GM10266 (cell line): ENCODE results near the gene FDXACB1.

Experiments used
- DNase-seq: peaks from one replicate; pipeline ENCODE4 v3.0.0; 2012; ENCODE audit errors: extremely low spot score
- CTCF ChIP-seq: IDR thresholded peaks from 2 replicates; pipeline ENCODE4 v1.5.1; 2012; ENCODE audit warnings: mild to moderate bottlenecking, low read depth; ENCODE audit not compliant: control insufficient read depth, insufficient read depth; ENCODE audit errors: missing control alignments

FDXACB1 gene

GRCh38 chr11:111841370-111842053, 37.5 kb downstream of the FDXACB1 start:
- peak; percentile 61 for DNase-seq

GRCh38 chr11:111840143-111840542, 38.8 kb downstream of the FDXACB1 start:
- TF ChIP-seq CTCF, result no peak
- no peak for DNase-seq

More at GRCh38 chr11:111841370-111842053, 37.5 kb downstream of the FDXACB1 start:
- peak; percentile 86 for TF ChIP-seq CTCF

GRCh38 chr11:111838054-111838453, 40.9 kb downstream of the FDXACB1 start:
- no peak for DNase-seq
- no peak for TF ChIP-seq CTCF

- DNase-seq, result no peak
- no peak for TF ChIP-seq CTCF
Measured at GRCh38 chr11:111837366-111837891, 41.5 kb downstream of the FDXACB1 start.

GRCh38 chr11:111836721-111837120, 42.2 kb downstream of the FDXACB1 start:
- DNase-seq, result no peak
- no peak for TF ChIP-seq CTCF

GRCh38 chr11:111836162-111836561, 42.8 kb downstream of the FDXACB1 start:
- no peak for DNase-seq
- TF ChIP-seq CTCF, result no peak

GRCh38 chr11:111835665-111836064, 43.3 kb downstream of the FDXACB1 start:
- DNase-seq, result no peak
- TF ChIP-seq CTCF, result no peak
